NT2/D1 (cell line): ENCODE measurements around the gene GPN1.

Source experiments
- DNase-seq: peaks from one replicate; pipeline ENCODE4 v3.0.0-alpha.2; 2011; ENCODE audit warnings: low read depth, low spot score
- H3K27me3 ChIP-seq: 2 replicates; pipeline ENCODE4 v1.6.0; 2011; ENCODE audit warnings: mild to moderate bottlenecking; ENCODE audit not compliant: insufficient read length, insufficient read depth
- H3K36me3 ChIP-seq: 2 replicates; pipeline ENCODE4 v1.6.1; 2011; ENCODE audit warnings: mild to moderate bottlenecking, low read length, mixed read lengths; ENCODE audit not compliant: insufficient read depth, insufficient read length
- H3K4me1 ChIP-seq: 2 replicates; pipeline ENCODE4 v1.5.1; 2011; ENCODE audit not compliant: insufficient read depth, insufficient read length
- H3K4me3 ChIP-seq: 2 replicates; pipeline ENCODE4 v1.5.1; 2011; ENCODE audit warnings: low read depth; ENCODE audit not compliant: insufficient read length
- H3K9ac ChIP-seq: 2 replicates; pipeline ENCODE4 v1.6.0; 2011; ENCODE audit warnings: low read depth; ENCODE audit not compliant: insufficient read length
- H3K9me3 ChIP-seq: 2 replicates; pipeline ENCODE4 v1.5.1; 2011; ENCODE audit warnings: mild to moderate bottlenecking, low read length; ENCODE audit not compliant: insufficient read depth
- SUZ12 ChIP-seq: IDR thresholded peaks from 2 replicates; pipeline ENCODE4 v1.6.1; 2011; ENCODE audit not compliant: insufficient read length, insufficient read depth; ENCODE audit errors: extremely low read depth
- YY1 ChIP-seq: IDR thresholded peaks from 2 replicates; pipeline ENCODE4 v1.6.1; 2011; ENCODE audit not compliant: insufficient read length, insufficient read depth
- ZNF274 ChIP-seq: IDR thresholded peaks from 2 replicates; pipeline ENCODE4 v1.6.1; 2011; ENCODE audit warnings: mild to moderate bottlenecking, low read depth, low read length

Gene GPN1

DNA sequence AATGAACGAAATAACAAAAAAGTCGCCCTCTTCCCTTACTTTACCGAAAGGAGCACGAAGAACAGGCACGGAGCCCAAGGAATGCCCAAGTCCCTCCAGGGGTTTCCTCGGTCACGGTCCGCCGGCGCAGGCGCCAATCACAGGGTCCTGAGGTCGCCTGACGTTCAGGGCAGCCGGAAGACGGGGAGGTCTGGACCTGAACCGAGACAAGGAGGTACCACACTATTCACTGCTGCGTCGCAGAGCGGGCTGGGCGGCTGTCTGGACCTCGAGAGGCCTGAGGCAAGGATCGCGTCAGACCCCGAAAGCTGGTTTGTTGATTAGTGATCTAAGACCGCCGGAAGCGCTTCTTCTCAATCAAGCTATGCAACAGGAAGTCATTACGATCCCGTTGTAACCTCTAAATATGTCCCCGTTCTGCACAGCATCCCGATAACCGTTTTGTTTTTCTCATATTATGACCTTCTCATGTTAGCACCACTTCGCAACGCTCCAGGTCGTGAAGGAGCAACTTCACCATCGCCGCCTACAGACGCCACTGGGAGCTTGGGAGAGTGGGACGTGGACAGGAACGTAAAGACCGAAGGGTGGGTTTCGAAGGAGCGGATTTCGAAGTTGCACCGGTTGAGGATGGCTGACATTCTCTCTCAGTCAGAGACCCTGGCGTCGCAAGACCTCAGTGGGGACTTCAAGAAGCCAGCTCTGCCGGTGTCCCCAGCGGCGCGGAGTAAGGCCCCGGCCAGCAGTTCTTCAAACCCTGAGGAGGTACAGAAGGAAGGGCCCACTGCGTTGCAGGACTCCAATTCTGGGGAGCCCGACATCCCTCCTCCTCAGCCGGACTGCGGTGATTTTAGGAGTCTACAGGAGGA is 34.7 kb downstream of the GPN1 start, which contains the start of the genes SLC4A1AP and SUPT7L:
Gene SLC4A1AP (plus strand): TSS at position 605 of the 869 bp plus-strand sequence. CDS start 26 bp downstream, at position 631.
Gene SUPT7L (minus strand): TSS at position 330 of the 869 bp plus-strand sequence. CDS start 1,422 bp downstream, outside the sequence.
- H3K36me3 ChIP-seq, result peaks cover 55% of the 10 kb centered on the region
- DNase-seq, result peak; percentile 73
- H3K4me3 ChIP-seq, result peak within 1 kb of the TSS; percentile 91
- H3K4me1 ChIP-seq, result no peaks in the 10 kb centered on the region
- TF ChIP-seq ZNF274 (no peak), YY1 (peak; percentile 65), SUZ12 (no peak)
- H3K9me3 ChIP-seq, result no peaks in the 10 kb centered on the region
- peak within 1 kb of the TSS; percentile 84 for H3K9ac ChIP-seq
- no peaks in the 10 kb centered on the region for H3K27me3 ChIP-seq

DNA sequence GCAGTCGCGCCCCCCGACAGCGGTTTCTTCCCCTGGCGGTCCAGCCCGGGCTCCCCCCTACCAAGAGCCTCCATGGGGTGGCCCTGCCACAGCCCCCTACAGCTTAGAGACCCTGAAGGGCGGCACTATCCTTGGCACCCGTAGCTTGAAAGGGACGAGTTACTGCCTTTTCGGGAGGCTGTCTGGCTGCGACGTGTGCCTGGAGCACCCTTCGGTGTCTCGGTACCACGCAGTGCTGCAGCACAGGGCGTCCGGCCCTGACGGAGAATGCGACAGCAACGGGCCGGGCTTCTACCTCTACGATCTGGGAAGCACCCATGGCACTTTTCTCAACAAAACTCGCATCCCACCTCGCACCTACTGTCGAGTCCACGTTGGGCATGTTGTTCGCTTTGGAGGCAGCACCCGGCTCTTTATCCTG is 35.3 kb downstream of the GPN1 start:
- Histone ChIP-seq H3K4me1 (no peaks in the 10 kb centered on the region), H3K27me3 (no peaks in the 10 kb centered on the region), H3K9me3 (no peaks in the 10 kb centered on the region), H3K36me3 (peaks cover 54% of the 10 kb centered on the region), H3K4me3 (peak overlapping the region; percentile 91), H3K9ac (peak overlapping the region; percentile 84)
- no peak for TF ChIP-seq YY1
- no peak for TF ChIP-seq SUZ12
- no peak for TF ChIP-seq ZNF274
- DNase-seq, result no peak

DNA sequence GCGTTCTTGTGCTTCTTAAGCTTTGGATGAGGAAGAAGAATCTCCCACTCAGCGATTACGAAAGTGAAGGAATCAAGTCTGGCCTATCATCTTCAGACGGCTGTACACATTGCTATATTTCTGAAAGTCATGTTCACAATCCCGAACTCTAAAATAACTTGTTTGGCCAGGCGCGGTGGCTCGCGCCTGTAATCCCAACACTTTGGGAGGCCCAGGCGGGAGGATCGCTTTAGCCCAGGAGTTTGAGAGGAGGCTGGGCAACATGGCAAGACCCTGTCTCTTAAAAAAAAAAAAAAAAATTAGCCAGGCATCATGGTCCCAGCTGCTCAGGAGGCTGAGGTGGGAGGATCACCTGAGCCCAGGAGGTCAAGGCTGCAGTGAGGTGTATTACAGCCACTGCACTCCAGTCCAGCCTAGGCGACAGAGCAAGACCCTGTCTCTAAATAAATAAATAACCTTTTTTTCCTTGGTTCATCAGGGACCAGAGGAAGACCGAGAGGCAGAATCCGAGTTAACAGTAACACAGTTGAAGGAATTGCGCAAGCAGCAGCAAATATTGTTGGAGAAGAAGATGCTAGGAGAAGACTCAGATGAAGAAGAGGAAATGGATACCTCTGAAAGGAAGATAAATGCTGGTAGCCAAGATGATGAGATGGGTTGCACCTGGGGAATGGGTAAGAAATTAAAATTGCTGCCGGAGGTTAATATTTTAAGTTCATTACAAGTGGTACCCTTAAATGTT is 35.9 kb downstream of the GPN1 start:
- TF ChIP-seq SUZ12 (no peak), YY1 (no peak), ZNF274 (no peak)
- peaks cover 56% of the 10 kb centered on the region for H3K36me3 ChIP-seq
- no peaks in the 10 kb centered on the region for H3K4me1 ChIP-seq
- no peaks in the 10 kb centered on the region for H3K27me3 ChIP-seq
- peak overlapping the region; percentile 84 for H3K9ac ChIP-seq
- peak overlapping the region; percentile 91 for H3K4me3 ChIP-seq
- no peak for DNase-seq
- H3K9me3 ChIP-seq, result no peaks in the 10 kb centered on the region

DNA sequence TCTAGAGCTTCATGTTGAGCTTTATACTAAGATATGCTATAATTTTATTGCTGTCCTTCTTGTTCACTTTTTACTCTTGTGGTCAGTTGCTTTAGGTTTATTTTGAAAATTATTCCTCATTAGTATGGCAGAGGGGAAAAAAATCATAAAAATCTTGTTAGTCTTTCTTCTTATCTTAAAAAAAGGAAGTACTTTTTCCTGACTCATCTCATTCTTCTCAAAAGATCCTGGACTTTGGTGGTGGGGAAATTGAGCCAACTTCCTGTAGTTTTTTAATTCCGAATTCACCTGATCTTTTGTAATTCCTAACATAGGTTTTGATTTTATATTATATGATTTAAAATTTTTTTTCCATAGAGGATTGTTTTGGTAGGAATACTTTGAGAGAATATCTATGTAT is 38.6 kb downstream of the GPN1 start:
- DNase-seq, result no peak
- no peaks in the 10 kb centered on the region for H3K9me3 ChIP-seq
- TF ChIP-seq ZNF274 (no peak), SUZ12 (no peak), YY1 (no peak)
- peaks cover 38% of the 10 kb centered on the region for H3K36me3 ChIP-seq
- H3K9ac ChIP-seq, result no peak overlapping the region
- no peak overlapping the region for H3K4me3 ChIP-seq
- no peaks in the 10 kb centered on the region for H3K4me1 ChIP-seq
- H3K27me3 ChIP-seq, result no peaks in the 10 kb centered on the region

DNA sequence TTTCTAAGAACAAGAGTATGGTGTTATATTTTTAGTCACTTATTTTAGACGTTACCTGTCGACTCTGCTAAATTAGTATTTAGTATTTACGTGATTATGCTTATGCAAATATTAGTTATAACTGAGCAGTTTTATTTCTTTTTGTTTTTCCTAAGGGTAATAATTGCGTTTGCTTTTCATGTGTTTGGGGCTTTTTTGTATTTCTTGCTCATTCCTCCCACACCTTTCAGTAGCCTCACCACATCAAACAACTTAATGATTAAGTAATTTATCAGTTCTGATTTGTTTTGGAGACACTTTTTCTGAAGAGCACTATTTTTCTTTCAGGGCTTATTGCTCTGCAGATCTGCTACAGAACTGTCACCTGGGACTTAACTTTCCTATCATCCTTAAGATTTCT is 42.4 kb downstream of the GPN1 start:
- no peak for TF ChIP-seq ZNF274
- Histone ChIP-seq H3K4me3 (no peak overlapping the region), H3K4me1 (no peaks in the 10 kb centered on the region), H3K9ac (no peak overlapping the region), H3K27me3 (no peaks in the 10 kb centered on the region), H3K36me3 (peaks cover 46% of the 10 kb centered on the region), H3K9me3 (no peaks in the 10 kb centered on the region)
- DNase-seq, result no peak

DNA sequence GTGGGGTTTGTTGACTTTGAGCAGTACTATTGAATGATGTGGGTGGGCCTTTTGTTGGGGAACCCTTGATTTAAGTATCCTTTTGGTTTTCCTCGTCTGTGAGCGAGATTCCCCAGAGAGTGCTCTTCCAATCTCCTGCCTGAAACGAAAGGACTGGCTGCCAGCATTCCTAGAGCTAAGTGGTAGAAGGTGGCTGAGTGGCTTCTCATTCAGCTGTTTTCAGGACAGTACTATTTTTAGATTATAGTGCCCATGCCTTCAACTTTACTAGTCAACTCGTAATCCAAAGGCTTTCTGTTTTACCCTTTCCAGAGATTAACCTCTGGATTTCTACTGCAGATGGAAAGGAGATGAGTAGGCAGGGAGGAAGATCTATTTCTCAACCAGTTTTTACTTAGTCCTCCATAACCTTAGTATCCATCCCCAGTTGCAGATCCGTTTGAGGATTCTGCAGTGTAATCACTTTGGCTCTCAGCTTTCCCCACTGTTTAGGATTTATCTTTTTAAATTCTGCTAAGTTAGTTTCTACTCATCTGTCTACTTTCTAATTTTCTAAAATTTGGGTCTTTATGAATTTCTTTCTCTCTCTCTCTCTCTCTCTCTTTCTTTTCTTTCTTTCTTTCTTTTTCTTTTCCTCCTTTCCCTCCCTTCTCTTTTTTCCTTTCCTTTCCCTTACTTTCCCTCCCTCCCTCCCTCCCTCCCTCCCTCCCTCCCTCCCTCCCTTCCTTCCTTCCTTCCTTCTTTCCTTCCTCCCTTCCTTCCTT is 44.1 kb downstream of the GPN1 start:
- TF ChIP-seq YY1 (no peak), SUZ12 (no peak), ZNF274 (no peak)
- Histone ChIP-seq H3K27me3 (no peaks in the 10 kb centered on the region), H3K4me1 (no peaks in the 10 kb centered on the region), H3K9me3 (no peaks in the 10 kb centered on the region), H3K4me3 (no peak overlapping the region), H3K9ac (no peak overlapping the region), H3K36me3 (peaks cover 49% of the 10 kb centered on the region)
- no peak for DNase-seq

DNA sequence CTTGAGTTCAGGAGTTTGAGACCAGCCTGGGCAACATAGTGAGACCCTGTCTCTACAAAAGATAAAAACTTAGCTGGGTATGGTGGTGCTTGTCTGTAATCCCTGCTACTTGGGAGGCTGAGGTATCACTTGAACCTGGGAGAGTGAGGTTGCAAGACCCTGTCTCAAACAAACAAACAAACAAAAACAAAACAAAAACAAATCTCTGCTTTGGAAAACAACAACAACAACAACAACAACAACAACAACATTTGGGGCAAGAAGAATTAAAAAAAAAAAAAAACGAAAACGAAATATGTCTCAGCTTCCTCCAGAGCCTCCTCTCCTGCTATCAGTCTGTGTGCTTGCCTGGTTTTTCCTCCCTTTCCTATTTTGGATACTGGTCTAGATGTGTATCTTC is 51.7 kb downstream of the GPN1 start:
- no peak for DNase-seq
- no peaks in the 10 kb centered on the region for H3K9me3 ChIP-seq
- no peak overlapping the region for H3K9ac ChIP-seq
- no peaks in the 10 kb centered on the region for H3K27me3 ChIP-seq
- no peaks in the 10 kb centered on the region for H3K4me1 ChIP-seq
- TF ChIP-seq SUZ12, result no peak
- TF ChIP-seq ZNF274, result no peak
- TF ChIP-seq YY1, result no peak
- peaks cover 46% of the 10 kb centered on the region for H3K36me3 ChIP-seq
- no peak overlapping the region for H3K4me3 ChIP-seq
